MV-4-11 (cell line): ENCODE data around the gene PSMC3.
A peak's percentile ranks its signal among the peaks of the same experiment; 100 is the strongest.

Experiments
- DNase-seq: peaks from one replicate; lab custom pipeline; 2025; lab: John Stamatoyannopoulos, UW

PSMC3 gene

GRCh38 chr11:47413351-47413750, 12.9 kb downstream of the PSMC3 start:
- DNase-seq, result no peak

- DNase-seq, result peak; percentile 46
Observed at GRCh38 chr11:47411884-47412746, 14.1 kb downstream of the PSMC3 start.

- DNase-seq, result no peak
Observed at GRCh38 chr11:47410370-47411264, 15.6 kb downstream of the PSMC3 start.

- no peak for DNase-seq
Observed at GRCh38 chr11:47409440-47410369, 16.5 kb downstream of the PSMC3 start.

- DNase-seq, result peak; percentile 13
Observed at GRCh38 chr11:47408598-47409439, 17.4 kb downstream of the PSMC3 start.

- peak; percentile 96 for DNase-seq
Observed at GRCh38 chr11:47407746-47408590, 18.3 kb downstream of the PSMC3 start, which contains the start of gene SLC39A13. Gene SLC39A13 (plus strand): TSS chr11:47408590. CDS start chr11:47410095, 1,505 bp downstream.

GRCh38 chr11:47406896-47407745, 19.1 kb downstream of the PSMC3 start:
- DNase-seq, result peak; percentile 38

- DNase-seq, result no peak
Observed at GRCh38 chr11:47403571-47403970, 22.7 kb downstream of the PSMC3 start.

GRCh38 chr11:47403135-47403534, 23.1 kb downstream of the PSMC3 start:
- no peak for DNase-seq

- no peak for DNase-seq
Observed at GRCh38 chr11:47400768-47401279, 25.4 kb downstream of the PSMC3 start.

GRCh38 chr11:47399860-47400767, 26.1 kb downstream of the PSMC3 start:
- no peak for DNase-seq

- DNase-seq, result no peak
Observed at GRCh38 chr11:47398551-47398950, 27.7 kb downstream of the PSMC3 start.

GRCh38 chr11:47398011-47398410, 28.2 kb downstream of the PSMC3 start:
- DNase-seq, result no peak

- DNase-seq, result no peak
Observed at GRCh38 chr11:47396049-47396320, 30.3 kb downstream of the PSMC3 start.

GRCh38 chr11:47395223-47396048, 30.8 kb downstream of the PSMC3 start:
- peak; percentile 31 for DNase-seq

- DNase-seq, result peak; percentile 91
Observed at GRCh38 chr11:47394322-47395222, 31.7 kb downstream of the PSMC3 start.
